Astrocyte (in vitro differentiated cells and primary cell): ENCODE data around the gene NLGN1. TPM values are rescaled to one million over a fixed set of nuclear protein-coding genes. Genes with fewer than 3 reads are reported as not detected.

ENCODE experiments used
- DNase-seq: peaks from one replicate; pipeline ENCODE4 v3.0.0-alpha.2; 2010; ENCODE audit warnings: low read depth
- FAIRE-seq: peaks from 2 replicates; lab custom pipeline; 2011; peaks lifted over from hg19 to GRCh38; lab: Jason Lieb, UNC
- H2AFZ ChIP-seq: 2 replicates; pipeline ENCODE4 v1.6.0; 2012; ENCODE audit warnings: low read depth, low read length, inconsistent platforms
- H3K27ac ChIP-seq: 2 replicates; pipeline ENCODE4 v1.5.1; 2011; ENCODE audit warnings: low read depth, low read length, inconsistent platforms
- H3K27me3 ChIP-seq: 2 replicates; pipeline ENCODE4 v1.6.0; 2011; ENCODE audit warnings: low read length, inconsistent platforms; ENCODE audit not compliant: insufficient read depth
- H3K36me3 ChIP-seq: 2 replicates; pipeline ENCODE4 v1.5.1; 2011; ENCODE audit warnings: low read length, inconsistent platforms; ENCODE audit not compliant: insufficient read depth
- H3K4me1 ChIP-seq: 2 replicates; pipeline ENCODE4 v1.5.1; 2011; ENCODE audit warnings: low read length, inconsistent platforms; ENCODE audit not compliant: insufficient read depth
- H3K4me2 ChIP-seq: 2 replicates; pipeline ENCODE4 v1.6.0; 2012; ENCODE audit warnings: low read length, inconsistent platforms
- H3K4me3 ChIP-seq: 2 replicates; pipeline ENCODE4 v1.5.1; 2011; ENCODE audit warnings: low read depth, mild to moderate bottlenecking, low read length, inconsistent platforms; ENCODE audit not compliant: insufficient read depth
- H3K79me2 ChIP-seq: 2 replicates; pipeline ENCODE4 v1.6.0; 2012; ENCODE audit warnings: mild to moderate bottlenecking, low read length, inconsistent platforms; ENCODE audit not compliant: insufficient read depth
- H3K9ac ChIP-seq: 2 replicates; pipeline ENCODE4 v1.6.0; 2012; ENCODE audit warnings: mild to moderate bottlenecking, low read length, inconsistent platforms
- H3K9me3 ChIP-seq: 2 replicates; pipeline ENCODE4 v1.5.1; 2012; ENCODE audit warnings: low read depth, mild to moderate bottlenecking, low read length, inconsistent platforms; ENCODE audit not compliant: insufficient read depth
- H4K20me1 ChIP-seq: 2 replicates; pipeline ENCODE4 v1.6.0; 2012; ENCODE audit warnings: low read length, inconsistent platforms; ENCODE audit not compliant: insufficient read depth
- H3K27ac Mint-ChIP-seq: one replicate; pipeline ENCODE4 v1.8.0; 2021; ENCODE audit warnings: mild to moderate bottlenecking, mixed read lengths; ENCODE audit not compliant: unreplicated experiment
- H3K27me3 Mint-ChIP-seq: one replicate; pipeline ENCODE4 v1.8.0; 2021; ENCODE audit warnings: low read depth, mixed read lengths; ENCODE audit not compliant: unreplicated experiment
- H3K36me3 Mint-ChIP-seq: one replicate; pipeline ENCODE4 v1.8.0; 2021; ENCODE audit warnings: low read depth, mixed read lengths; ENCODE audit not compliant: unreplicated experiment
- H3K4me1 Mint-ChIP-seq: one replicate; pipeline ENCODE4 v1.8.0; 2021; ENCODE audit warnings: low read depth, mixed read lengths; ENCODE audit not compliant: unreplicated experiment
- H3K4me3 Mint-ChIP-seq: one replicate; pipeline ENCODE4 v1.8.0; 2021; ENCODE audit warnings: mild to moderate bottlenecking, moderate library complexity, mixed read lengths; ENCODE audit not compliant: unreplicated experiment
- H3K9me3 Mint-ChIP-seq: one replicate; pipeline ENCODE4 v1.8.0; 2021; ENCODE audit warnings: mild to moderate bottlenecking, mixed read lengths; ENCODE audit not compliant: unreplicated experiment
- EZH2 ChIP-seq: IDR thresholded peaks from 2 replicates; pipeline ENCODE4 v1.6.1; 2012; ENCODE audit warnings: mild to moderate bottlenecking, low read length, inconsistent platforms; ENCODE audit not compliant: insufficient read depth
- total RNA-seq: library from RNA; stranded (reverse); gene quantifications from 2 replicates; pipeline ENCODE4 v1.2.1, GENCODE V29; 2021
- TF ChIP-seq, protein P1 (sequence below): IDR thresholded peaks from 2 replicates; pipeline ENCODE4 v1.5.1; 2011; ENCODE audit warnings: low read depth, mild to moderate bottlenecking, inconsistent platforms, low read length, moderate library complexity; ENCODE audit not compliant: insufficient read depth

Gene NLGN1
- total RNA-seq, 1 donor from 2014 or later = 1.2 TPM

DNA sequence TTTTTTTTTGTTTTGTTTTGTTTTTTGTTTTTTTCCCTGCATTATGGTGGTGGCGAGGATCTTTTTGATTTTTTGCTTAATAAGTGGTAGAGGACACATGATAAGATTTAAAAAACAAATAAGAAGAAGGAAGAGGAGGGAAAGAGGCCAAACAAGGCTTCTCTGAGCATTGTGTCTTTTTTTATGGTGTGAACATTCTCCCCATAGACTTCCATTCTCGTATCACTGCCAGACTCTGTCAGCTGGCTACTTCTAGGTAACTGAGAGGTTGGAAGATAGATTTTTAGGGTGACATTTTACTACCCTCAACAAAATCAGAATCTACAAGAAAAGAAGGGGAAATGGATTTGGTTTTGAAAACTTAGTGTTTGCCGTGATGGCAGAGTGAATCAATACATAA is 3.8 kb downstream of the NLGN1 start:
- no peak overlapping the region for H3K27ac Mint-ChIP-seq
- no peak for TF ChIP-seq EZH2
- DNase-seq (no peak), FAIRE-seq (no peak)
- peaks cover 5% of the 10 kb centered on the region for H3K4me1 Mint-ChIP-seq
- Histone ChIP-seq H3K27me3 (peaks cover 2% of the 10 kb centered on the region), H3K79me2 (no peaks in the 10 kb centered on the region), H3K4me3 (no peak overlapping the region), H3K4me2 (no peak overlapping the region), H3K36me3 (no peaks in the 10 kb centered on the region), H2AFZ (no peak overlapping the region), H3K9me3 (no peaks in the 10 kb centered on the region), H3K4me1 (peaks cover 12% of the 10 kb centered on the region), H3K9ac (no peak overlapping the region), H3K27ac (no peak overlapping the region), H4K20me1 (no peaks in the 10 kb centered on the region)
- no peaks in the 10 kb centered on the region for H3K9me3 Mint-ChIP-seq
- no peak overlapping the region for H3K4me3 Mint-ChIP-seq
- peaks cover 2% of the 10 kb centered on the region for H3K27me3 Mint-ChIP-seq
- H3K36me3 Mint-ChIP-seq = no peaks in the 10 kb centered on the region

- Histone ChIP-seq H4K20me1 (no peaks in the 10 kb centered on the region), H3K4me1 (peaks cover 9% of the 10 kb centered on the region), H3K27ac (no peak overlapping the region), H3K27me3 (no peaks in the 10 kb centered on the region), H3K4me2 (no peak overlapping the region), H3K36me3 (no peaks in the 10 kb centered on the region), H3K4me3 (no peak overlapping the region), H2AFZ (no peak overlapping the region), H3K9me3 (no peaks in the 10 kb centered on the region), H3K9ac (no peak overlapping the region), H3K79me2 (no peaks in the 10 kb centered on the region)
- H3K4me3 Mint-ChIP-seq = no peak overlapping the region
- DNase-seq = no peak
- TF ChIP-seq, protein P1, sequence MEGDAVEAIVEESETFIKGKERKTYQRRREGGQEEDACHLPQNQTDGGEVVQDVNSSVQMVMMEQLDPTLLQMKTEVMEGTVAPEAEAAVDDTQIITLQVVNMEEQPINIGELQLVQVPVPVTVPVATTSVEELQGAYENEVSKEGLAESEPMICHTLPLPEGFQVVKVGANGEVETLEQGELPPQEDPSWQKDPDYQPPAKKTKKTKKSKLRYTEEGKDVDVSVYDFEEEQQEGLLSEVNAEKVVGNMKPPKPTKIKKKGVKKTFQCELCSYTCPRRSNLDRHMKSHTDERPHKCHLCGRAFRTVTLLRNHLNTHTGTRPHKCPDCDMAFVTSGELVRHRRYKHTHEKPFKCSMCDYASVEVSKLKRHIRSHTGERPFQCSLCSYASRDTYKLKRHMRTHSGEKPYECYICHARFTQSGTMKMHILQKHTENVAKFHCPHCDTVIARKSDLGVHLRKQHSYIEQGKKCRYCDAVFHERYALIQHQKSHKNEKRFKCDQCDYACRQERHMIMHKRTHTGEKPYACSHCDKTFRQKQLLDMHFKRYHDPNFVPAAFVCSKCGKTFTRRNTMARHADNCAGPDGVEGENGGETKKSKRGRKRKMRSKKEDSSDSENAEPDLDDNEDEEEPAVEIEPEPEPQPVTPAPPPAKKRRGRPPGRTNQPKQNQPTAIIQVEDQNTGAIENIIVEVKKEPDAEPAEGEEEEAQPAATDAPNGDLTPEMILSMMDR = no peak
- TF ChIP-seq EZH2 = no peak
- no peak overlapping the region for H3K27ac Mint-ChIP-seq
- peaks cover 3% of the 10 kb centered on the region for H3K4me1 Mint-ChIP-seq
- no peaks in the 10 kb centered on the region for H3K9me3 Mint-ChIP-seq
- no peaks in the 10 kb centered on the region for H3K36me3 Mint-ChIP-seq
- H3K27me3 Mint-ChIP-seq = peaks cover 2% of the 10 kb centered on the region
- FAIRE-seq = no peak
Observed at GRCh38 chr3:173402656-173403055, 5.1 kb downstream of the NLGN1 start.

DNA sequence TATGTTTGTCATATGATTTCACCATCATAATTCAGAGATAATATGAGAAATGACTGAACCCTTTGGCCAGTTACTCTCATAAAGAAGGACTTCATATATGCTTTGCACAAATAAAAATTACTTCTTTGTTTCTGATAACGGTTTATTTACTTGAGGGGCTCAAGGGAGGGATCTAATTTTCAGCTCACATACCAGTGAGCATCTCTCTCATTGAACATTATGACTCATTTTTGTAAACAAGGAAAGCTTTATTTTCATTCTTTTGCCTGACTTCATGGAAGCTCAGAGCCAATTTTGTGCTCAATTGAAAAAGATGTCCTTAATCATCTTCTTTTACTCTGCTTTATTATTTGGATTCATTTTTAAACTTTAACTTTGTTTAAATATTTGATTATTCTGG is 5.8 kb downstream of the NLGN1 start:
- Histone ChIP-seq H3K9ac (no peak overlapping the region), H3K79me2 (no peaks in the 10 kb centered on the region), H2AFZ (no peak overlapping the region), H3K27ac (no peak overlapping the region), H3K27me3 (no peaks in the 10 kb centered on the region), H3K4me2 (no peak overlapping the region), H3K4me1 (peaks cover 7% of the 10 kb centered on the region), H4K20me1 (no peaks in the 10 kb centered on the region), H3K4me3 (no peak overlapping the region), H3K36me3 (no peaks in the 10 kb centered on the region), H3K9me3 (no peaks in the 10 kb centered on the region)
- no peaks in the 10 kb centered on the region for H3K9me3 Mint-ChIP-seq
- TF ChIP-seq, protein P1 = no peak
- TF ChIP-seq EZH2 = no peak
- no peak overlapping the region for H3K4me3 Mint-ChIP-seq
- FAIRE-seq (no peak), DNase-seq (no peak)
- H3K27ac Mint-ChIP-seq = no peak overlapping the region
- H3K27me3 Mint-ChIP-seq = peaks cover 2% of the 10 kb centered on the region
- H3K36me3 Mint-ChIP-seq = no peaks in the 10 kb centered on the region
- H3K4me1 Mint-ChIP-seq = peaks cover 3% of the 10 kb centered on the region
